Measurements from ENCODE around the gene ADAMTS15.

- TF ChIP-seq CTCF (IDR thresholded peaks at IDR 0.05) (no peak), POLR2A (IDR thresholded peaks at IDR 0.05) (no peak)
Observed at GRCh38 chr11:130488848-130489584, 40.6 kb downstream of the ADAMTS15 start.
